Activated CD4-positive, alpha-beta T cell treated with anti-CD3 and anti-CD28 coated beads for 48 hours (primary cell): Measurements from ENCODE around the gene OTOF.

ENCODE experiments used
- DNase-seq: peaks from one replicate; pipeline ENCODE4 v3.0.0-alpha.2; 2020

The OTOF gene

GRCh38 chr2:26495705-26496297, 17.9 kb upstream of the OTOF start:
- no peak for DNase-seq

- DNase-seq, result no peak
Observed at GRCh38 chr2:26494891-26495290, 17.0 kb upstream of the OTOF start.

GRCh38 chr2:26494199-26494598, 16.3 kb upstream of the OTOF start:
- no peak for DNase-seq

- DNase-seq, result no peak
Observed at GRCh38 chr2:26493566-26493965, 15.6 kb upstream of the OTOF start.

GRCh38 chr2:26492749-26493515, 15.0 kb upstream of the OTOF start:
- no peak for DNase-seq

GRCh38 chr2:26491563-26492167, 13.7 kb upstream of the OTOF start:
- DNase-seq, result no peak

GRCh38 chr2:26489213-26489850, 11.4 kb upstream of the OTOF start:
- no peak for DNase-seq

GRCh38 chr2:26488463-26489212, 10.7 kb upstream of the OTOF start:
- DNase-seq, result no peak

- DNase-seq, result peak; percentile 12
Observed at GRCh38 chr2:26487192-26487591, 9.3 kb upstream of the OTOF start.

- DNase-seq, result no peak
Observed at GRCh38 chr2:26486789-26487188, 8.9 kb upstream of the OTOF start.

GRCh38 chr2:26485725-26486418, 7.9 kb upstream of the OTOF start:
- DNase-seq, result no peak

GRCh38 chr2:26485099-26485498, 7.2 kb upstream of the OTOF start:
- no peak for DNase-seq

- no peak for DNase-seq
Observed at GRCh38 chr2:26484579-26484978, 6.7 kb upstream of the OTOF start.

- DNase-seq, result no peak
Observed at GRCh38 chr2:26483957-26484565, 6.1 kb upstream of the OTOF start.

- no peak for DNase-seq
Observed at GRCh38 chr2:26483516-26483915, 5.6 kb upstream of the OTOF start.

- no peak for DNase-seq
Observed at GRCh38 chr2:26483027-26483326, 5.1 kb upstream of the OTOF start.

GRCh38 chr2:26482211-26483026, 4.5 kb upstream of the OTOF start:
- no peak for DNase-seq

- DNase-seq, result no peak
Observed at GRCh38 chr2:26481706-26482105, 3.8 kb upstream of the OTOF start.

GRCh38 chr2:26480566-26481423, 2.9 kb upstream of the OTOF start:
- DNase-seq, result no peak
